Activated naive CD4-positive, alpha-beta T cell (primary cell): ENCODE measurements around the gene DYNC1I1.

Source experiments
- DNase-seq, 4 experiments: peaks; one replicate each; lab custom pipeline; 2025; lab: John Stamatoyannopoulos, UW

DYNC1I1 gene

GRCh38 chr7:95772298-95772770, at the start of gene DYNC1I1:
DYNC1I1 (plus strand) TSS chr7:95772554; CDS start chr7:95804730, 32,176 bp downstream.
- DNase-seq, result no peak

GRCh38 chr7:95723583-95724180, 48.7 kb upstream of the DYNC1I1 start:
- DNase-seq, result no peak

- no peak for DNase-seq
These were observed 47.1 kb upstream of the DYNC1I1 start for GRCh38 chr7:95725205-95725604.

GRCh38 chr7:95730493-95731280, 41.7 kb upstream of the DYNC1I1 start:
- no peak for DNase-seq

- DNase-seq, result no peak
These were observed 35.7 kb upstream of the DYNC1I1 start for GRCh38 chr7:95736635-95737034.

GRCh38 chr7:95737828-95738505, 34.4 kb upstream of the DYNC1I1 start:
- no peak for DNase-seq

- DNase-seq, result no peak
These were observed 23.3 kb upstream of the DYNC1I1 start for GRCh38 chr7:95749044-95749443.

GRCh38 chr7:95749515-95749914, 22.8 kb upstream of the DYNC1I1 start:
- DNase-seq, result no peak

GRCh38 chr7:95753440-95753839, 18.9 kb upstream of the DYNC1I1 start:
- no peak for DNase-seq

- DNase-seq, result no peak
These were observed 16.9 kb upstream of the DYNC1I1 start for GRCh38 chr7:95755277-95755934.

GRCh38 chr7:95758187-95758586, 14.2 kb upstream of the DYNC1I1 start:
- no peak for DNase-seq

GRCh38 chr7:95766086-95766485, 6.3 kb upstream of the DYNC1I1 start:
- no peak for DNase-seq

GRCh38 chr7:95766657-95767056, 5.7 kb upstream of the DYNC1I1 start:
- no peak for DNase-seq

GRCh38 chr7:95772771-95773581, 622 bp downstream of the DYNC1I1 start:
- DNase-seq, result peak in 1 of 4 experiments; percentile 1

GRCh38 chr7:95776561-95777185, 4.3 kb downstream of the DYNC1I1 start:
- no peak for DNase-seq

- DNase-seq, result no peak
These were observed 4.9 kb downstream of the DYNC1I1 start for GRCh38 chr7:95777269-95777668.

- no peak for DNase-seq
These were observed 8.3 kb downstream of the DYNC1I1 start for GRCh38 chr7:95780665-95781064.

GRCh38 chr7:95781961-95782586, 9.7 kb downstream of the DYNC1I1 start:
- no peak for DNase-seq

GRCh38 chr7:95784796-95785195, 12.4 kb downstream of the DYNC1I1 start:
- no peak for DNase-seq

GRCh38 chr7:95788258-95788657, 15.9 kb downstream of the DYNC1I1 start:
- DNase-seq, result no peak

- no peak for DNase-seq
These were observed 16.5 kb downstream of the DYNC1I1 start for GRCh38 chr7:95788884-95789283.
